Gastrocnemius medialis (tissue), 4 donors: ENCODE data around the gene SUPT3H.

ENCODE experiments used
- POLR2A ChIP-seq, 2 donors: fragments of 450-650 bp; IDR thresholded peaks; one replicate each; pipeline ENCODE4 v1.6.1; 2017; ENCODE audit warnings: antibody characterized with exemption in 2 of 2, mild to moderate bottlenecking in 2 of 2, moderate library complexity in 2 of 2
- TF ChIP-seq, protein P1 (sequence below), 5 experiments: fragments of 450-650 bp in 3 of 5; fragments of 200-600 bp in 2 of 5; sonication (generic) in 2 of 5; IDR thresholded peaks in 4 of 5; conservative IDR thresholded peaks in 1 of 5; 1 replicate in 4 of 5; 2 replicates in 1 of 5; pipeline ENCODE4 v1.5.1; 2016 to 2019; ENCODE audit warnings: antibody characterized with exemption in 5 of 5, mild to moderate bottlenecking in 3 of 5, moderate library complexity in 3 of 5

DNA sequence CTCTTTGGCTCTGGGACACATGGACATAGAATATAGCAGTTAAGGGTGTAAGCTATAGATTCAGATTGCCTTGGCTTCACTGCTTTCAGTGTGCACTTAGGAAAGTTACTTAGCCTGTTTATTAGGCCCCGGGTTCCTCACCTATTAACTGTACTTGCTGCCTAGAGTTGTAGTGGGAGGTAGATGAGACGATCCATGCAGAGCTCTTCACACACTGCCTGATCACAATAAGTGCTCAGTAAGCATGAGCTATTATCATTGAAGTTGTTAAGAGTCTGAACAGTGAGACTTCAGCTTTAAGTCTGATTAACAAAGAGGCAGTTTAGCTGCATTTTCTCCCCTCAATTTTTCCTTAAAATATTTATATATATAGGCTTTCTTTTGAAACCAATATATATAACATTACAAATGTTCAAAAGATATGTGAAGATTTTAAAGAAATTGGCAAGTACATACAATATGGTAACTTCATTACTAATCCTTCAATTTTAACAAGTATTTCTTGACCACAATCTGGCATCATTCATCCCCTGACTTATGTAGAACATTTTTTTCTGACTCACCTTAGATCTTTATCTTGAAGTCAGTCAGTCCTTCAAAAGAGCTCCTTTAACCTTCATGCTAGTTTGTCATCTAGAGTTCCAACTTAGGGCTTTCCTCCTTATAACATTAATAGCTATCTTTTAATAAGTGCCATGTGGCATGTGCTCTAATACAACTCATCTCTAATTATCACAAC, 20.5 kb upstream of the SUPT3H start:
- TF ChIP-seq, protein P1, sequence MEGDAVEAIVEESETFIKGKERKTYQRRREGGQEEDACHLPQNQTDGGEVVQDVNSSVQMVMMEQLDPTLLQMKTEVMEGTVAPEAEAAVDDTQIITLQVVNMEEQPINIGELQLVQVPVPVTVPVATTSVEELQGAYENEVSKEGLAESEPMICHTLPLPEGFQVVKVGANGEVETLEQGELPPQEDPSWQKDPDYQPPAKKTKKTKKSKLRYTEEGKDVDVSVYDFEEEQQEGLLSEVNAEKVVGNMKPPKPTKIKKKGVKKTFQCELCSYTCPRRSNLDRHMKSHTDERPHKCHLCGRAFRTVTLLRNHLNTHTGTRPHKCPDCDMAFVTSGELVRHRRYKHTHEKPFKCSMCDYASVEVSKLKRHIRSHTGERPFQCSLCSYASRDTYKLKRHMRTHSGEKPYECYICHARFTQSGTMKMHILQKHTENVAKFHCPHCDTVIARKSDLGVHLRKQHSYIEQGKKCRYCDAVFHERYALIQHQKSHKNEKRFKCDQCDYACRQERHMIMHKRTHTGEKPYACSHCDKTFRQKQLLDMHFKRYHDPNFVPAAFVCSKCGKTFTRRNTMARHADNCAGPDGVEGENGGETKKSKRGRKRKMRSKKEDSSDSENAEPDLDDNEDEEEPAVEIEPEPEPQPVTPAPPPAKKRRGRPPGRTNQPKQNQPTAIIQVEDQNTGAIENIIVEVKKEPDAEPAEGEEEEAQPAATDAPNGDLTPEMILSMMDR (IDR thresholded peaks at IDR 0.05 in 4 of 5, conservative IDR thresholded peaks at IDR 0.05 in 1 of 5) = no peak
- TF ChIP-seq POLR2A (IDR thresholded peaks at IDR 0.05) = no peak
